ENCODE results near the gene RBM47. TPM values are rescaled to one million over a fixed set of nuclear protein-coding genes. Genes with fewer than 3 reads are reported as not detected.

The RBM47 gene
- total RNA-seq, 2 experiments from 2014 or later, result 0.92 to 1.0 TPM

GRCh38 chr4:40506492-40506891 is 123.2 kb downstream of the RBM47 start:
- Mint-ChIP-seq H3K27ac (no peak overlapping the region), H3K9me3 (no peaks in the 10 kb centered on the region), H3K27me3 (no peaks in the 10 kb centered on the region), H3K4me1 (peaks cover 17% of the 10 kb centered on the region), H3K4me3 (no peak overlapping the region), H3K36me3 (ENCODE audit: low read depth) (peaks cover 2% of the 10 kb centered on the region)
- POLR2A ChIA-PET, result no interaction called here
- DNase-seq, result no peak
- CTCF ChIA-PET, result interaction anchor here (0.8 kb wide), 1 partner anchor 24 kb away, joined by 4 read pairs; no protein-coding TSS in a partner anchor

DNA sequence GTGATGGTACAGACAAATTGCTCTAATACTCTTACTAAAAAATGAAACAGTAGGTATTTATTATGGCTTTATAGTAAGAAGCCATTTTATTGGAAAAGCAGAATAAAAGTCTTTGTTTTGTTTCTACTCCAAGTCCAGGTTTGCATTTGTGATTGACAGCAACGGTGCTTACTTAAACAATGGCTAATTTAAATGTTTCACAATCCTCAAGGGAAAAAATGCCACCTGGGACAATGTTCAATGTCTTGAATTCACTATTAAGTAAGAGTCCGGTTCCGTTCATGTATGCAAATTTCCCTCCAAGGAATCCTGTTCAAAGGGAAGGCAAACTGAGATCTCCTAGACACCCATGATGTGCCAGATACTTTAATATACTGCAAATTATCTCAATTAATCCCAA is 123.6 kb downstream of the RBM47 start:
- H3K4me1 Mint-ChIP-seq, result peaks cover 17% of the 10 kb centered on the region
- H3K36me3 Mint-ChIP-seq (ENCODE audit: low read depth), result peaks cover 2% of the 10 kb centered on the region
- DNase-seq, result no peak
- H3K9me3 Mint-ChIP-seq, result no peaks in the 10 kb centered on the region
- ChIA-PET POLR2A (no interaction called here), CTCF (interaction anchor here (0.6 to 0.8 kb wide), 2 partner anchors 23 to 107 kb away, joined by 3 to 4 read pairs; no protein-coding TSS in a partner anchor)
- no peak overlapping the region for H3K4me3 Mint-ChIP-seq
- no peaks in the 10 kb centered on the region for H3K27me3 Mint-ChIP-seq
- H3K27ac Mint-ChIP-seq, result no peak overlapping the region

GRCh38 chr4:40502934-40503333 is 126.7 kb downstream of the RBM47 start:
- Mint-ChIP-seq H3K36me3 (ENCODE audit: low read depth) (peaks cover 2% of the 10 kb centered on the region), H3K4me3 (no peak overlapping the region), H3K9me3 (no peaks in the 10 kb centered on the region), H3K4me1 (peaks cover 17% of the 10 kb centered on the region), H3K27ac (peak overlapping the region; percentile 76), H3K27me3 (no peaks in the 10 kb centered on the region)
- CTCF ChIA-PET, result no interaction called here
- POLR2A ChIA-PET, result no interaction called here
- no peak for DNase-seq

DNA sequence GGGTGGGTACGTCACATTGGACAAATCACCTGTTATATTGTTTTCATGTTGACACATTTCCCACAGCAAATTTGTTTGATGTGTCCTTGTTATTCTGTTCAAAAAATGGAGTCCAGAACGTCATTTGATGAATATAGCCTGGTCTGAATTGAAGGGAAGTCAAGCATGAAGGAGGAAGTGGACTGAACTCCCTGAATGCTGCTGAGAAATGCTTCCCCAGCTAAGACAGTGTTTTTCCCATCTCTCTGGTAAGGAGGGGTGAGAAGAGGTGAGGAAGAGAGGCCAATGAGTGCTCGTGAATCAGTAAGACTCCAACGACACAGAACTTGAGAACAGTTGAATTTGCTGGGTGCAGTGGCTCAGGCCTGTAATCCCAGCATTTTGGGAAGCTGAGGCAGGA is 127.4 kb downstream of the RBM47 start:
- Mint-ChIP-seq H3K9me3 (no peaks in the 10 kb centered on the region), H3K27ac (peak overlapping the region; percentile 3), H3K4me1 (peaks cover 18% of the 10 kb centered on the region), H3K4me3 (no peak overlapping the region), H3K27me3 (no peaks in the 10 kb centered on the region), H3K36me3 (ENCODE audit: low read depth) (peaks cover 2% of the 10 kb centered on the region)
- ChIA-PET POLR2A (no interaction called here), CTCF (interaction anchor here (0.5 to 0.6 kb wide), 2 partner anchors 108 to 503 kb away, joined by 3 read pairs; no protein-coding TSS in a partner anchor)
- DNase-seq, result no peak

- Mint-ChIP-seq H3K4me1 (peaks cover 18% of the 10 kb centered on the region), H3K36me3 (ENCODE audit: low read depth) (peaks cover 2% of the 10 kb centered on the region), H3K27ac (no peak overlapping the region), H3K9me3 (no peaks in the 10 kb centered on the region), H3K4me3 (no peak overlapping the region), H3K27me3 (no peaks in the 10 kb centered on the region)
- no peak for DNase-seq
- ChIA-PET POLR2A (interaction anchor here (0.6 kb wide), 1 partner anchor 13 kb away, joined by 8 read pairs; no protein-coding TSS in a partner anchor), CTCF (interaction anchor here (0.5 kb wide), 1 partner anchor 50 kb away, joined by 3 read pairs; no protein-coding TSS in a partner anchor)
Observed at GRCh38 chr4:40500781-40501180, 128.9 kb downstream of the RBM47 start.

DNA sequence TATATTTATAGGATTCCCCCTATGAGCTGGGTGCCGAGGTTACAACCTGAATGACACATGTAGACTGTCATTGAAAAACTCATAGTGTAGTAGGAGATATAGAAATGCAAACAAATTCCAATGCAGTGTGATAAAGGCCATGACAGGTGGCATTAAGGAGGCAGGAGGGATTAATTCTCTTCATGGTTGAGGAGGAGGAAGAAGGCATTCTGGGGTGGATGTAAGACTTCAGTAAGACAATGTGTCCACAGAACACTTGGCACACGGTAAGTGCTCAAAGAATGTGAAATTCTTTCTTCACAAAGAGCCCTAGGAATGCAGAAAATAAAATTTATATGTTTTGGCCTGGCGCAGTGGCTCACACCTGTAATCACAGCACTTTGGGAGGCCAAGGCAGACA is 136.5 kb downstream of the RBM47 start:
- Mint-ChIP-seq H3K4me1 (peaks cover 1% of the 10 kb centered on the region), H3K9me3 (no peaks in the 10 kb centered on the region), H3K4me3 (no peak overlapping the region), H3K27ac (no peak overlapping the region), H3K27me3 (peaks cover 8% of the 10 kb centered on the region), H3K36me3 (ENCODE audit: low read depth) (no peaks in the 10 kb centered on the region)
- no peak for DNase-seq
- ChIA-PET POLR2A (no interaction called here), CTCF (interaction anchor here (1.3 kb wide), 1 partner anchor 15 kb away, joined by 3 read pairs; no protein-coding TSS in a partner anchor)

- H3K36me3 Mint-ChIP-seq (ENCODE audit: low read depth), result no peaks in the 10 kb centered on the region
- no peak overlapping the region for H3K27ac Mint-ChIP-seq
Observed at GRCh38 chr4:40492691-40493090, 137.0 kb downstream of the RBM47 start.

DNA sequence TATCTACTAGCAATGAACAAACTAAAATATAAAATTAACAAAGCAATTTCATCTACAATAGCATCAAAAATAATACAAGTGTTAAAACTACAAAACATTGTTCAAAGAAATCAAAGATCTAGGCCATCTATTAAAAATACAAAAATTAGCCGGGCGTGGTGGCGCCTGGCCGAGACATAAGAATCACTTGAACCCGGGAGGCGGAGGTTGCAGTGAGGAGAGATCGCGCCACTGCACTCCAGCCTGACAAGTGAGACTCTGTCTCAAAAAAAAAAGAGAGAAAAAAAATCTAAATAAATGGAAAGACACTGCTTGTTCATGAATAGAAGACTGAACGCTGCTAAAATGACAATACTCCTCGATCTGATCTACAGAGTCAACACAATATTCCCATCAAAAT is 139.2 kb downstream of the RBM47 start:
- Mint-ChIP-seq H3K4me3 (no peak overlapping the region), H3K27me3 (peaks cover 8% of the 10 kb centered on the region), H3K36me3 (ENCODE audit: low read depth) (no peaks in the 10 kb centered on the region), H3K27ac (no peak overlapping the region), H3K4me1 (no peaks in the 10 kb centered on the region), H3K9me3 (peaks cover 9% of the 10 kb centered on the region)
- POLR2A ChIA-PET, result no interaction called here
- CTCF ChIA-PET, result interaction anchor here (0.7 to 0.9 kb wide), 2 partner anchors 14 to 705 kb away, joined by 3 read pairs; no protein-coding TSS in a partner anchor
- DNase-seq, result no peak

More at GRCh38 chr4:40492691-40493090, 137.0 kb downstream of the RBM47 start:
- no peak for DNase-seq
- CTCF ChIA-PET, result interaction anchor here (0.5 to 1.3 kb wide), 3 partner anchors 14 to 409 kb away, joined by 3 to 5 read pairs (median 4); no protein-coding TSS in a partner anchor
- Mint-ChIP-seq H3K27me3 (peaks cover 8% of the 10 kb centered on the region), H3K4me3 (no peak overlapping the region), H3K4me1 (peaks cover under 1% of the 10 kb centered on the region), H3K9me3 (no peaks in the 10 kb centered on the region)
- POLR2A ChIA-PET, result no interaction called here

GRCh38 chr4:40489961-40490360 is 139.7 kb downstream of the RBM47 start:
- Mint-ChIP-seq H3K27ac (no peak overlapping the region), H3K4me3 (no peak overlapping the region), H3K36me3 (ENCODE audit: low read depth) (no peaks in the 10 kb centered on the region), H3K27me3 (peaks cover 8% of the 10 kb centered on the region), H3K4me1 (no peaks in the 10 kb centered on the region), H3K9me3 (peaks cover 11% of the 10 kb centered on the region)
- POLR2A ChIA-PET, result no interaction called here
- no peak for DNase-seq
- CTCF ChIA-PET, result no interaction called here

DNA sequence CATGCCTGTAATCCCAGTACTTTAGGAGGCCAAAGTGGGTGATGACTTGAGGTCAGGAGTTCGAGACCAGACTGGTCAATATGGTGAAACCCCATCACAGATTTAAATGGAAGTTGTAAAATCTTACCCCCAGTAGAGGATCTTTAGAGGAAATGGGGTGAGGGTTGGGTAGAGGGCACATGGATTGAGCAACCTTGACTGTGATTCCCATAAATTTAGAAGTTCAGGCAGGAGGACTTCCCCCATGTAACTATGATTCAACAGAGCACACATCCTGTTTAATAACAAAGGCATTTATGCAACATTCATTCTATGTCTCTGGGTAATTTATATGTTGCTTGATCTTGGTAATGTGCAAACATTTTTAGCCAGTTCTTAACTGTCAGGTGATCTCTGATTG is 143.1 kb downstream of the RBM47 start:
- no peak overlapping the region for H3K4me3 Mint-ChIP-seq
- no peaks in the 10 kb centered on the region for H3K36me3 Mint-ChIP-seq (ENCODE audit: low read depth)
- POLR2A ChIA-PET, result no interaction called here
- peaks cover 11% of the 10 kb centered on the region for H3K9me3 Mint-ChIP-seq
- CTCF ChIA-PET, result no interaction called here
- no peak for DNase-seq
- no peak overlapping the region for H3K27ac Mint-ChIP-seq
- peaks cover 23% of the 10 kb centered on the region for H3K27me3 Mint-ChIP-seq
- no peaks in the 10 kb centered on the region for H3K4me1 Mint-ChIP-seq

GRCh38 chr4:40484346-40485090 is 145.1 kb downstream of the RBM47 start:
- Mint-ChIP-seq H3K9me3 (peaks cover 11% of the 10 kb centered on the region), H3K4me3 (no peak overlapping the region), H3K36me3 (ENCODE audit: low read depth) (no peaks in the 10 kb centered on the region), H3K4me1 (no peaks in the 10 kb centered on the region), H3K27ac (no peak overlapping the region), H3K27me3 (peaks cover 22% of the 10 kb centered on the region)
- CTCF ChIA-PET, result interaction anchor here (0.6 kb wide), 1 partner anchor 56 kb away, joined by 3 read pairs; no protein-coding TSS in a partner anchor
- DNase-seq, result no peak
- POLR2A ChIA-PET, result no interaction called here

GRCh38 chr4:40482985-40483647 is 146.5 kb downstream of the RBM47 start:
- ChIA-PET CTCF (interaction anchor here (0.8 kb wide), 1 partner anchor 23 kb away, joined by 4 read pairs; no protein-coding TSS in a partner anchor), POLR2A (no interaction called here)
- Mint-ChIP-seq H3K36me3 (ENCODE audit: low read depth) (no peaks in the 10 kb centered on the region), H3K9me3 (peaks cover 11% of the 10 kb centered on the region), H3K4me1 (no peaks in the 10 kb centered on the region), H3K27me3 (peaks cover 19% of the 10 kb centered on the region), H3K4me3 (no peak overlapping the region), H3K27ac (no peak overlapping the region)
- DNase-seq, result no peak

GRCh38 chr4:40481977-40482376 is 147.7 kb downstream of the RBM47 start:
- no peak for DNase-seq
- H3K36me3 Mint-ChIP-seq (ENCODE audit: low read depth), result no peaks in the 10 kb centered on the region
- H3K4me1 Mint-ChIP-seq, result no peaks in the 10 kb centered on the region
- CTCF ChIA-PET, result interaction anchor here (0.6 kb wide), 1 partner anchor 22 kb away, joined by 5 read pairs; no protein-coding TSS in a partner anchor
- peaks cover 11% of the 10 kb centered on the region for H3K9me3 Mint-ChIP-seq
- H3K27me3 Mint-ChIP-seq, result peaks cover 19% of the 10 kb centered on the region
- H3K27ac Mint-ChIP-seq, result no peak overlapping the region
- H3K4me3 Mint-ChIP-seq, result no peak overlapping the region
- POLR2A ChIA-PET, result no interaction called here
